Stimulated activated CD4-positive, alpha-beta T cell treated with anti-CD3 and anti-CD28 coated beads, TNF-alpha, amount 100 ng/mL, for 24 hours (primary cell): ENCODE measurements around the gene TMEM225B.
A peak's percentile ranks its signal among the peaks of the same experiment; 100 is the strongest.
"Not testable (repeated sequence)": the region's sequence is repeated elsewhere in the genome, so short reads cannot be mapped to it uniquely, and the experiment has no call there.

ENCODE experiments used
- DNase-seq, 3 experiments: peaks; one replicate each; pipeline ENCODE4 v3.0.0-alpha.2; 2020; ENCODE audit warnings: low read depth in 3 of 3

The TMEM225B gene

GRCh38 chr7:99597762-99598501, at the start of gene TMEM225B:
TMEM225B (plus strand) TSS chr7:99598267; CDS start chr7:99604389, 6,122 bp downstream.
- peak in 1 of 3 experiments; percentile 22 for DNase-seq

DNA sequence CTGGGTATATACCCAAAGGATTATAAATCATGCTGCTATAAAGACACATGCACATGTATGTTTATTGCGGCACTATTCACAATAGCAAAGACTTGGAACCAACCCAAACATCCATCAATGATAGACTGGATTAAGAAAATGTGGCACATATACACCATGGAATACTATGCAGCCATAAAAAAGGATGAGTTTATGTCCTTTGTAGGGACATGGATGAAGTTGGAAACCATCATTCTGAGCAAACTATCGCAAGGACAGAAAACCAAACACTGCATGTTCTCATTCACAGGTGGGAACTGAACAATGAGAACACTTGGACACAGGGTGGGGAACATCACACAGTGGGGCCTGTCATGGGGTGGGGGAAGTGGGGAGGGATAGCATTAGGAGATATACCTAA, 48.5 kb upstream of the TMEM225B start:
- not testable (repeated sequence) for DNase-seq

- DNase-seq, result no peak
Measured at GRCh38 chr7:99551334-99551733, 46.7 kb upstream of the TMEM225B start.

GRCh38 chr7:99551767-99552463, 46.2 kb upstream of the TMEM225B start, which contains the start of gene FAM200A:
FAM200A (minus strand) TSS chr7:99552114; CDS start chr7:99548407, 3,707 bp downstream.
- DNase-seq, result peak; percentile 70 to 82 (median 72)

GRCh38 chr7:99553039-99553438, 45.0 kb upstream of the TMEM225B start:
- DNase-seq, result no peak

DNA sequence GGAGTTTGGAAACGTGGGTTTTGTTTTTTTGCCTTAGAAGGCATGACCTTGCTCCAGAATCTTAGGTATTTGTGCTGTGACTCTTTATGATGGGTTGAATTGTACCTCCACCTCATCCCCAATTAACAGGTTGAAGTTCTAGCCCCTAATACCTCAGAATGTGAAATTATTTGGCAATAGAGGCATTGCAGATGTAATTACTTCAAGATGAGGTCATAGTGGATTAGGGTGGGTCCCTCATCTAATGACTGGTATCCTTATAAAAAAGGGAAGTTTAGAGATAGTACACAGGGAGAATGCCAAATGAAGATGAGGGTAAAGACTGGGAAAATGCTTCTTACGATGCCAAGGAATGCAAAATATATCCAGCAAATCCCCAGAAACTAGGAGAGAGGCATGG, 43.1 kb upstream of the TMEM225B start:
- DNase-seq, result no peak

- DNase-seq, result no peak
Measured at GRCh38 chr7:99557196-99557607, 40.9 kb upstream of the TMEM225B start.

- DNase-seq, result no peak
Measured at GRCh38 chr7:99557940-99558305, 40.1 kb upstream of the TMEM225B start.

GRCh38 chr7:99558306-99559174, 39.5 kb upstream of the TMEM225B start, which contains the start of gene ZNF655:
ZNF655 (plus strand) TSS chr7:99558642; CDS start chr7:99560560, 1,918 bp downstream.
- peak; percentile 76 to 83 (median 80) for DNase-seq

DNA sequence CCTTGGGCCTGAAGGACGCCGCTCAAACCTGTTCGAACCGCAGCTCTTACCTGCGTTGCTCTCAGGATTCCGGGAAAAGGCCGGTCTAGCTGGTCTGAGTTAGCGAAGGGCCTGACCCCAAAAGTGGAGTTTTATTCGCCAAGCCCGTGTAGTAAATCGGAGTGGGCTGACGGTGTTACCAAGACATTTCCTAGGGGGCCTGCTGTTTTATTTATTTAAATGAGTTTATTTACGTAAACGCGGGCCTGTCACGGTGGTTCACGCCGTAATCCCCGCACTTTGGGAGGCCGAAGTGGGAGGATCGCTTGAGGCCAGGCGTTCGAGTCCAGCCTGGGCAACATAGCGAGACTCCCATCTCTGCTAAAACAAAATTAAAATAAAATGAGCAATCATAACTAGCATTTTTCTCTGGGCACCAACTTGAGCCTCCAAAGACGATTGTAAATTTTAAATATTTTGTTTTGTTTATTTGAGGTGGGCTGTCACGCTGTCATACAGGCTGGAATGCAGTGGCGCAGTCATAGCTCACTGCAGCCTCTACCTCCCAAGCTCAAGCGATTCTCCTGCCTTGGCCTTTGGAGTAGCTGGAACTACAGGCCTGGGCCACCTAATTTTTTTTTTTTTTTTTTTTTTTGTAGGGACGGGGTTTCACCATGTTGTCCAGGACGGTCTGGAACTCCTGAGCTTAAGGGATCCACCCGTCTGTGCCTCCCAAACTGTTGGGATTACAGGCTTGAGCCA, 38.7 kb upstream of the TMEM225B start:
- no peak for DNase-seq

DNA sequence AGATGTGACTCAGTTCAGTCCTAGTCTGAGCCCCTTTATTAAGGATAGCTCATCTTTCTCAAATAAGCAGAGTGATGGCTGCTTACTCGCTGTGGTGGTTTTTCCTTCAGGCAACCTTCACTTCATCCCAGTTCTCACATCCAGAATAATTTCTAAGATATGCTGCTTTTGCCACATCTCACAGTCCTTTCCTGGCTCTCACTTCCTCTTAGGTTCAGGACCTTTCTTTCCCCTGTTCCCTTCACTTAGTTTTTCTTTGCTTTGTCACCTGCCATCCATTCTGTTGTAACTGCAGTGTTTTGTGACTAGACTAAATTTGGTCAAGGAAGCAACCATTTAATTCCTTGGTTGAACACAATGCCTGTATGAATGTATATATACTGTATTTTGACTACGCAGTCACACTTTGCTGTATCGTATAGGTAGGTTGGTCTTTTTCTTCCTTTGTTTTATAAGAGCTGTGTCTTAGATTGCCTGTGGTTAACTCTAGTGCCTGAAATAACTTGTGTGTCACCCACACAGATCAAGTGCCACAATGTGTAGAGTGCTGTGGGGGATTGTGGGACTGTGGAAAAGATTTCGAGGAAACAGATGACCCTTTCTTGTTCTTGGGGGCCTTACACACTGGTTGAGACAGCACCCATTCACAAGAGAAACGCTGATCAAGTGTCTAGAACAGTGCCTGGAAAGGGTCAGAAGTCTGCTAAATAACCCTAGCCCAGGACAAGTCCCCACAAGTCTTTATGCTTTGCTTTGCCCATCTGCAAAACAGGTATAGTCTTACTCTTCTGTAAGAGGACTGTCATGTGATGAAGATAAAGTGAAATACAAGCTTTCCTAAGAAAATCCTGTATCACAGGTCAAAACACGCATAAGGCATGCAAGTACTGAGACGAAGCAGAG, 37.0 kb upstream of the TMEM225B start:
- no peak for DNase-seq

DNA sequence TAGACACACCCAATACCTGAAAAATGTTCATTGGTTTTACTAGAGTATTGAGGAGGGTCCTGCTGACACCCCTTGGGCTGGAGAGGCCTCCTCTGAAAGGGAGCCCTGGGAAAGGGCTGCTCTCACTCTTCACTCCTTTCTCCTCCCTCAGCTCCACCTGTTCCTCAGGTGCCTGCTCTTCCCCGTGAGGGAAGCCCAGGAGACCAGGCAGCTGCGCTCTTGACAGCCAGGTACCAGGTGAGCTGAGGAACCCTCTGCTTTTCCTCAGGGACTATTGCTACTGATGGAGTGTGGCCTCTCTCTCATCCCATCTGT, 36.4 kb upstream of the TMEM225B start:
- no peak for DNase-seq

DNA sequence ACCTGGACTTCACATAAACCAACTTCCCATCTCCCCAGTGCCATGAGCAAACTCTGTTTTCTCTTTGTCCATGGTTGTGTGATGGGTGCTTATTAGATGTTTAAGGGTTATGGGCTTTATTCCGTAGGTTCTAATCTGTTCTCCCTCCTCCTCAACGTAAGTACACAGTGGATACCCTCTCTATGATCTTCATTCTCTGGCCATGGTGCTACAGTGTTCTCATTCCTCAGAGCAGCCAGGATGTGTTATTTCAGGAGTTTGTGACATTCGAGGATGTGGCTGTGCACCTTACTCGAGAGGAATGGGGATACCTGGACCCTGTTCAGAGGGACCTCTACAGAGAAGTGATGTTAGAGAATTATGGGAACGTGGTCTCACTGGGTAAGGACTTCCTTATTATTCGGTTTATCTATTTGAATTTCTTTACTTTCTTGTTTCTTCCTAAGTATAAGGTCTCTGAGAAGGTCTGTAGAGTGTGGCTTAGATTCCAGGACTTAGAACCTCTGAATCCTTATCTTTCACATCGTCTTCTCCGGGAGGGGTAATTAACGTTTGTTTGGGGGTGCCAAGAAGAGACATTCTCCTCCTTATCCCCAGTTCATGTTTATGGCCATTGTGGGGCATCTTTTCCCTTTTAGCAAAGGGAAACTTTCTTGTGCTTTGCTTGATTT, 35.8 kb upstream of the TMEM225B start:
- no peak for DNase-seq

DNA sequence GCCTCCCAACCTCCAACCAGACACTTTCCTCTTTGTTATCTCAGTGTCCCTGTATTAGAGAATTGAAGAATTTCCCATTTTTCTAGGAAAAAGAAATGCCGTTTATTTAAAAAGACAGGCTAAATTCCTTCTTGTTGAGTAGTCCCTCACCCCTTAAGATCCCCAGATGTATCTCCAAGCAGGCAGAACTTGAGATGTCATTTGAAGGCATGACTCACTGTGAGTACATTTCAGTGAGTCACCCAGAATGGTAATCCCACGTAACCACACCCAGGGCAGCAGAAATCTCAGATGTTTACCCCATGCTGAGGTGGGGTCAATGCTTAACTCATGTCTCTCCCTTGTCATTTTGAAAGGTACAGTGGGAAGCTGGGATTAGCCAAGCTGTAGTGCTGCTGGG, 35.2 kb upstream of the TMEM225B start:
- peak in 2 of 3 experiments; percentile 31 to 41 for DNase-seq

- DNase-seq, result no peak
Measured at GRCh38 chr7:99563650-99564049, 34.4 kb upstream of the TMEM225B start.

GRCh38 chr7:99568770-99569169, 29.3 kb upstream of the TMEM225B start:
- not testable (repeated sequence) for DNase-seq

- DNase-seq, result no peak
Measured at GRCh38 chr7:99571768-99572167, 26.3 kb upstream of the TMEM225B start.

DNA sequence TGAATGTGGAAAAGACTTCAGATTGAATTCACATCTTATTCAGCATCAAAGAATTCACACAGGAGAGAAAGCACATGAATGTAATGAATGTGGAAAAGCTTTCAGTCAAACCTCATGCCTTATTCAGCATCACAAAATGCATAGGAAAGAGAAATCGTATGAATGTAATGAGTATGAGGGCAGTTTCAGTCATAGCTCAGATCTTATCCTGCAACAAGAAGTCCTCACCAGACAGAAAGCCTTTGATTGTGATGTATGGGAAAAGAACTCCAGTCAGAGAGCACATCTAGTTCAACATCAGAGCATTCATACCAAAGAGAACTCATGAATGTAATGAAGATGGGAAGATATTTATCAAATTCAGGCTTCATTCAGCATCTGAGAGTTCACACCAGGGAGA, 24.8 kb upstream of the TMEM225B start:
- DNase-seq, result no peak

DNA sequence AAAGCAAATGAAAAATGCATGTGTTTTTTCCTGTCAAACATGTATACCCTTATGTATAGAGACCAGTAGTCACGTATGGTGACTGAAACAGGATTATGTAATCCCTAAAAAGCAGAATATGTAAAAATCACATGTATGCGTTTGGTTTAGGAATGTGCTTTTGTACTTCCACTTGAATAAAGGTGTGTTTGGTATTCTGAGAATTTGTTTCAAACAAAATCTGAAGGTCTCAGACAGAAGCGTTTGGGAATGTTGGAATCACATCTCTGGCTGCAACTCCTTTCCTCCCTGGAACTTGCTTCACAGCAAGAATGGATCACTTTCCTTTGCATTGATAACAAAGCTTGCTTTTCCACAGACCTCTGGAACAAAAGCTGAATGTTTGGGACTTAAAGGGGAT, 21.8 kb upstream of the TMEM225B start:
- no peak for DNase-seq
